Measurements from ENCODE around the gene SP3.

The SP3 gene

GRCh38 chr2:173993459-173993858 lies 28.3 kb upstream of the SP3 start:
- DNase-seq: no peak

- no peak for DNase-seq
Observed at GRCh38 chr2:173991856-173992588, 26.8 kb upstream of the SP3 start.

GRCh38 chr2:173990970-173991819 lies 26.0 kb upstream of the SP3 start:
- no peak for DNase-seq

- DNase-seq: no peak
Observed at GRCh38 chr2:173990245-173990644, 25.1 kb upstream of the SP3 start.

GRCh38 chr2:173989884-173990215 lies 24.7 kb upstream of the SP3 start:
- no peak for DNase-seq

- no peak for DNase-seq
Observed at GRCh38 chr2:173989160-173989883, 24.1 kb upstream of the SP3 start.

- no peak for DNase-seq
Observed at GRCh38 chr2:173986805-173987204, 21.6 kb upstream of the SP3 start.

DNA sequence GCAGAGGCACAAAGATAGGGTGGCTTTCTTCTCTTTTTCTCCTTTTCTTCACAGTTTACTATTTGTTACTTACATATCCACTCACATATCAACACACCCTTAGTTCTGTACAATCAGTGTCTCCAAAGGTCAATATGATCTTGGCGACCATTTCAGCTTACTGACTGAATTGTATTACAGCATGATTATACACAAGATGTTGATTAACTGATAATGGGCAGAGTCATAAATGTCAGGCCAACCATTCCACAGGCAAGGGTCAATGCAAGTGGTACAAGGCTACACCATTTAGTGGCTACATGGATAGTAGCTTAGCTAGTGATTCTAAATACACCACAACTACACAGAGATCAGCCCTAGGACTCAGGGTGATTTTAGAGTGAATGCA lies 20.4 kb upstream of the SP3 start:
- no peak for DNase-seq

DNA sequence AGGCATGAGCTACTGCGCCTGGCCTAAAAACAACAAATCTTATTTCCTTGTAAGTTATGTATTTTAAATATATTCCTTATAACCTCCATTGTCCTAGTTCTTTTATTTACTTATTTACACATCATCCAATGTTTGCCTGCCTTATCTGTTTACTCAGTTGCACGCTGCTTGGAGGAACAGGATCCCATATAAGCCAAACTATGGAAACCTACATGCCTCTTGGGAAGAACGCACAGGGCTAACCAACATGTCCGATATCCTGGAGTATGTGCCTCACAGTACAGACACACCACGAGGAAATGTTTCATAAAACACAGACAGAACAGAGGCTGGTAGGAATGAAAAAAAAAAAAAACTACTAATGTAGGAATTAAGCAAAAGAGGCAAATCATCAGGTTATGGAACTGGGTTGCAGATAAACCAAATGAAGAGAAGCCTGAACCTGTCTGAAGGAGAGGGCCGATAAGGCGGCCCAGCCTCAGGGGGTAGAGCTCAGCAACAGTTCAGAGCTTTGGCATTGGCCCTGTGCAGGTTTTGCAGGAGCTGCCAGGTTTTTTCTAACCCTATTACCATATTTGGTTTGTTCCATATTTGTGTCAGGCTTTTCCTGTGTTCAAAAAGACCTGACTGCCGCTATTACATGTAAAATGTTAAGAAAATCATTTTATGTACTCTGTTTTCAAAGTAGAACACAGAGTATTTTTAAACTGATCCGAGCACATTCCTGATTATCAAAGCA lies 19.9 kb upstream of the SP3 start:
- no peak for DNase-seq

GRCh38 chr2:173983391-173983871 lies 18.3 kb upstream of the SP3 start:
- no peak for DNase-seq

DNA sequence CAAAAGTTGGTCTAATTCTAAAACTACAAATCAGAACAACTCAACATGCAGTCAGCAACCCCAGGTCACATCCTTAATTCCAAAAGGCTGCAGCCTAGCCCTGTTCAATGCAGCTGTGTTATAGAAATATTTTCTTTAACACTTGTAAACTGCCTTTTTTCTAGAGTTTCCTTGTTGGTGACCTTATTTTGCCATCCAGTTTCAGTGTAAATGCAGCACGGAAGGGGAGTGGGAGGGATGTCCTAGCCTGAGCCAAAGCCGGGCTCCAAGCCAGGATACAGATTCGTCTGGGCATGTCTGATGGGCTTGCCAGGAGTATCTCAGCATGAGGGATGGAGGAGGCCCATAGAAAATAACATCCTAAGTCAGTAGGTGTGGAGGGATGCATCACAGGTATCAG lies 17.7 kb upstream of the SP3 start:
- no peak for DNase-seq

GRCh38 chr2:173982182-173982714 lies 17.1 kb upstream of the SP3 start:
- DNase-seq: no peak

DNA sequence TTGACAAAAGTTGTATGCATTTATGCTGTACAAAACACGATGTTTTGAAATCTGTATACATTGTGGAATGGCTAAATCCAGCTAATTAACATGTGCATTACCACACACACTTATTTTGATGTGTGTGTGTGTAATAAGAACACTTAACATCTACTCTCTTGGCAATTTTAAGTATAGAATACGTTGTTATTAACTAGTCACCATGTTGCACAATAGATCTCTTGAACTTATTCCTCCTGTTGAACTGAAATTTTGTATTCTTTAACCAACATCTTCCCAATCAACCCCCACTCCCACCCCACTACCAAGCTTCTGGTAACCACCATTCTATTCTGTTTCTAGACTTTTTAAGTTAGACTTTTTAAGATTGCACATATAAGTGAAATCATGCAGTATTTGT lies 16.3 kb upstream of the SP3 start:
- no peak for DNase-seq

GRCh38 chr2:173979751-173980351 lies 14.7 kb upstream of the SP3 start:
- no peak for DNase-seq

GRCh38 chr2:173978447-173978846 lies 13.3 kb upstream of the SP3 start:
- no peak for DNase-seq

DNA sequence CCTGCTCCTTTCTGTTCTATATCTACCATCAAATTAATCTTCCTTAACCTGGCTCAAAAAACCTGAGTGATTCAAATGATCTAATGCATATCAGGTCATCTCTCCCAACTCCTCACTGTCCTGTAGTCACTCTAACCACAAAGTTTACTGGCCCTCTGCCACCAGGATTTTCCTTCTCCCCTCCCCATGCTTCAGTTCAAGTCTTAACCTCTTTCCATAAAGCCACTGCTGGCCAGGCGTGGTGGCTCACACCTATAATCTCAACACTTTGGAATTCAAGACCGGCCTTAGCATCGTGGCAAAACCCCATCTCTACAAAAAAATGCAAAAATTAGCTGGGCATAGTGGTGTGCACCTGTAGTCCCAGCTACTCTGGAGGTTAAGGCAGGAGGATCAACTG lies 7.5 kb upstream of the SP3 start:
- no peak for DNase-seq

DNA sequence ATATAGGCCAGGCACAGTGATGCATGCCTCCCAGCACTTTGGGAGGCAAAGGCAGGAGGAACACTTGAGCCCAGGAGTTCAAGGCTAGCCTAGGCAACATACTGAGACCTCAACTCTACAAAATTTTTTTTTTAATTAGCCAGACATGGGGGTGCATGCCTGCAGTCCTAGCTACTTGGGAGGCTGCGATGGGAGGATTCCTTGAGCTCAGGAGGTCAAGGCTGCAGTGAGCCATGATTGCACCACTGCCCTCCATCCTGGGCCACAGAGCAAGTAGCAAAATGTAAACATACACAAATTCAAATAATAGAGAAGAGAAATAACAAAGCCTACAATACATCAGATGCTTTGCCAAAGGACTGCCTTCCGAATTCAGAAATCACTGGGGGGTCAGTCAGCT lies 7.0 kb upstream of the SP3 start:
- DNase-seq: no peak

GRCh38 chr2:173970516-173970924 lies 5.3 kb upstream of the SP3 start:
- no peak for DNase-seq

DNA sequence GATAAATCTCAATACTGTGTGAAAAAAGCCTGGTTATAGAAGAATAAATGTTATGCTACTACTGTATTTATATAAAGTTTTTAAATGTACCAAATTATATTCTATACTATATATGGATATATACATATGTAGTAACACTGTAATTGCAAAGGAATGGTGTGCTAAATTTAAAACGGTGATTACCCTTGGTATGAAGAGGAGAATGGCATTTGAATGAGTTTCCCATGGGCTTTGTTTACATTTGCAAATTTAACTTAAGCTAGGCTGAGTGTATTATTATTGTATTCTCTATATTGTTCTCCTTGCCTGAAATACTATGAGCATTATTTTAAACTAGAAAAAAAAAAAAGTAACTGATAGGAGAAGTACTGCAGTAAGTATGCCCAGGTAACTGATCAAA lies 4.7 kb upstream of the SP3 start:
- DNase-seq: no peak

DNA sequence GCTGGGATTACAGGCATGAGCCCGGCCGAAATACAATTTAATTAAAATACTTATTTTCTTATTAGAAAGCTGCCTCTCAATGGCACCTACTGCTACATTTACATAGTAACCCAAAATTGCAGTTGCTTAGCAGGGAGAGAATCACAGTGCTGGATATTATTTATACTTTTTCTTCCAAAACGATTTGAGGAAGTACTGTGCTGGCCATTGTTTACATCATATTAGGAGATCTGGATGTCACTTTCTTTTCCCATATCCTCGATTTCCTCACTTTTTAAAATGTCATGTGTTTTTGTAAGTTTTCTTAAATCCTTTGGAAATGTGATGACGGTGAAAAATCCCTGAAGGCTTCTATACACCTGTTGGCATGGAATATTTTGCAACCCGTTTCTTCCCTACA lies 3.4 kb upstream of the SP3 start:
- no peak for DNase-seq

DNA sequence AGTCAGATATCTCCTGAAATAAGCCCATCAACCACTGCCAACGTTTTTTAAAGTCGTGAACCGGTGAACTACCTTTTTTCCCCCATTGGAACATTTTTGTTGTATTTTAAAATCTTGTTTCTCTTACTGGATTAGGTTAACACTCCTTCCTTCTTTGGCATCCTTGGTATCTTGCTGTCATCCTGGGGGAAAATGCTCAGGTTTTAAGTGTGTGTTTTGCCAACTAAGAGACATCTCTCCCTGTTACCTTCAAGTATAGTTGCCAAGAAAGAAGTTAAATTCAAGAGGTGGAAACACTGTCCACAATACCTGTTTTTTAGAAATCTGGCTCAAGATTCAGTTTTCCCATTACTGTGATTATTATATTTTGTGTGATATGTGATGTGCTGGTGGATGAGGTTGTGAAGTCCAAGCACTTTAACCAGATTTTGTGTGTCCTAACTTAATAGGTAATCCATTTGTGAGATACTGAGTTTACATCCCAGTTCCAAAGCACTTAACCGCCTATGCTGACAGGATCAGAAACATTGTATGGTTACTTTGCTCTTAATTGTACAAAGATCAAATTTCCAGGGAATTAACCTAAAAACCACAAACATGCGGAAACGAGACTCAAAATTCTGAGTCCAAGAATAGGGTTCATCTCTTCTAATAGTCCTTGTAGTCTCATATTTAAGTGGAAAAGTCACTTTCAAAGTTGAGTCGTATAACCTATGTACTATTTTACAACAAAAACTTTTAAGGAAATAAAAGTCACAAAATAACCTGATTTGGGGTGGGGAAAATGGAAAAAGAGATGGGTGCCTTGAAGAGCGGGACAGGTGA lies 1.3 kb upstream of the SP3 start:
- DNase-seq: no peak
